NCI-H2196 (cell line): ENCODE data around the gene DIPK1B.

Source experiments
- DNase-seq: peaks from one replicate; lab custom pipeline; 2025; ENCODE audit not compliant: unreplicated experiment; lab: John Stamatoyannopoulos, UW

DIPK1B gene

GRCh38 chr9:136733611-136734010 lies 21.2 kb downstream of the DIPK1B start:
- DNase-seq: no peak

GRCh38 chr9:136734837-136735496 lies 22.6 kb downstream of the DIPK1B start:
- DNase-seq: no peak

GRCh38 chr9:136735812-136736480 lies 23.6 kb downstream of the DIPK1B start:
- no peak for DNase-seq

GRCh38 chr9:136738960-136739359 lies 26.6 kb downstream of the DIPK1B start:
- DNase-seq: no peak

GRCh38 chr9:136739509-136739908 lies 27.1 kb downstream of the DIPK1B start:
- DNase-seq: no peak

- no peak for DNase-seq
Measured at GRCh38 chr9:136740069-136740468, 27.7 kb downstream of the DIPK1B start.

GRCh38 chr9:136740491-136740890 lies 28.1 kb downstream of the DIPK1B start:
- no peak for DNase-seq

GRCh38 chr9:136740971-136741882 lies 28.9 kb downstream of the DIPK1B start:
- no peak for DNase-seq

- DNase-seq: no peak
Measured at GRCh38 chr9:136741883-136742571, 29.7 kb downstream of the DIPK1B start.

- no peak for DNase-seq
Measured at GRCh38 chr9:136742591-136743391, 30.4 kb downstream of the DIPK1B start, which contains the start of gene LCN10. TSS of gene LCN10 (minus strand) at chr9:136742940. CDS start at chr9:136742903, 37 bp downstream.

- no peak for DNase-seq
Measured at GRCh38 chr9:136743639-136744211, 31.4 kb downstream of the DIPK1B start.

- DNase-seq: no peak
Measured at GRCh38 chr9:136744773-136745172, 32.4 kb downstream of the DIPK1B start.

GRCh38 chr9:136745389-136746154 lies 33.2 kb downstream of the DIPK1B start:
- no peak for DNase-seq

GRCh38 chr9:136746155-136746490 lies 33.8 kb downstream of the DIPK1B start:
- no peak for DNase-seq

GRCh38 chr9:136746621-136747020 lies 34.2 kb downstream of the DIPK1B start:
- DNase-seq: no peak

GRCh38 chr9:136747161-136748060 lies 35.0 kb downstream of the DIPK1B start:
- DNase-seq: no peak

GRCh38 chr9:136748201-136748600 lies 35.8 kb downstream of the DIPK1B start, which contains the start of gene LCN6:
TSS of gene LCN6 (minus strand) at chr9:136748525. CDS start at chr9:136748483, 42 bp downstream.
- no peak for DNase-seq
